ENCODE data around the gene SLC29A1.
A peak's percentile ranks its signal among the peaks of the same experiment; 100 is the strongest.
"Not testable (repeated sequence)": the region's sequence is repeated elsewhere in the genome, so short reads cannot be mapped to it uniquely, and the experiment has no call there.

SLC29A1 gene

DNA sequence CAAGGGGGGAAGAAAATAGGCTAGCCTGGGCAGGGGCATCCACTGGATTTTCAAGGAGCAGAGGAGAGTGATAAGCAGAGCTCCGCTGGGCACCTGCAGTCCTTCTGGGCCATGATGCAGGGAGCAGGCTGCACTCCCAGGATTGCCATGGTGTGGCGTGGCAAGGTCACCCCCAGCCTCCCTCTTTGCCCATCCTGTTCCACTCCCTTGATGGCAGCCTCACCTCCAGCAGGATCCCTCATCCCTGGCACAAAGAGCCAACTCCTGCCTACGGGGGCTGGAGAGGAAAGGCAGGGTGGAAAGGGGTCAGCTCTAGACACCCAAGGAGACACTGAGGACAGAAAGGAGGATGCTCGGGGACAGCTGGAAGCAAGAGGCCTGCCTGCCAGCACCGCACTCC lies 29.1 kb upstream of the SLC29A1 start:
- no peak for DNase-seq

- DNase-seq = not testable (repeated sequence)
These were observed 27.0 kb upstream of the SLC29A1 start for GRCh38 chr6:44196351-44196750.

DNA sequence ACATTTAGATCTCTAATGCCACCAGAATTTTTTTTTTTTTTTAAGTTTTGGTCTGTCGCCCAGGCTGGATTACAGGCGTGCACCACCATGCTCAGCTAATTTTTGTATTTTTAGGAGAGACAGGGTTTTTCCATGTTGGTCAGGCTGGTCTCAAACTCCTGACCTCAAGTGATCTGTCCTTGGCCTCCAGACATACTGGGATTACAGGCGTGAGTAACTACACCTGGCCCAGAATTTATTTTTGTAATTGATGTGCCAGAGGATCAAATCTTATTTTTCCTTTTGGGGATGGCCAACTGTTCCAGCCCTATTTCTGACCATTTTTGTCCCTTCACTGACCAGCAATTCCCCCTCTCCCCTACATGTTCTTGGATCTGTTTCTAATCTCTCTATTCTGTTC lies 24.7 kb upstream of the SLC29A1 start:
- DNase-seq = no peak

- DNase-seq = no peak
These were observed 23.5 kb upstream of the SLC29A1 start for GRCh38 chr6:44199883-44200282.

- DNase-seq = no peak
These were observed 22.2 kb upstream of the SLC29A1 start for GRCh38 chr6:44201200-44201599.

DNA sequence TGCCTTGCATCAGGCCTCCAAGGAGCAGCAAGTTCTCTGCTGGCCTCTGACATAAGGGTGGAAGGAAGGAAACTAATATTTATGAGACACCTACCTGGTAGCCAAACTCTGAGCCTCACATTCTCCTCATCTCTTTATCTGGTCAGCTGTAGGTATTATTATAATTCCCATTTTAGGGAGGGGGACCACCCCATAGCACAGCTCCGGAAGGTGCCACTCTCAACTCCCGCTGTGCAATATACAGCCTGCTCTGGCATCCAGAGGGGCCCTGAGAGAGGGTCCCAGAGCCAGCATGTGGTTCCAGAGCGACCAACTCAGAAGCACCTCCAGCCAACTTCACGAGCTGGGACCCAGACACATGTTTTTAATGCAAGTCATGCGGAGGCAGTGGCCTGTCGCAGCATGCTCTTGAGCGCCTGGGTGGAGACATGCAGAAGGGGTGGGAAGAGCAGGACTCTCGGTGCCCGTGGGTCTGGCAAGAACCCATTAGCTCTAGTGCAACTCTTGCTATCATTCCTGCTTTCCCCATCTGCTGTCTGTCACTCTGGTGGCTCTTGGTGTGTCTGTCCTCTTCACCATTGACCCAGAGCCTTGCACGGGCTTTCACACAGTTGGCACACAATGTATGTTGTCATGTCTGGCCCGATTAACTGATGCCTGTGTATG lies 21.6 kb upstream of the SLC29A1 start:
- no peak for DNase-seq

GRCh38 chr6:44202332-44202971 lies 20.9 kb upstream of the SLC29A1 start:
- DNase-seq = no peak

DNA sequence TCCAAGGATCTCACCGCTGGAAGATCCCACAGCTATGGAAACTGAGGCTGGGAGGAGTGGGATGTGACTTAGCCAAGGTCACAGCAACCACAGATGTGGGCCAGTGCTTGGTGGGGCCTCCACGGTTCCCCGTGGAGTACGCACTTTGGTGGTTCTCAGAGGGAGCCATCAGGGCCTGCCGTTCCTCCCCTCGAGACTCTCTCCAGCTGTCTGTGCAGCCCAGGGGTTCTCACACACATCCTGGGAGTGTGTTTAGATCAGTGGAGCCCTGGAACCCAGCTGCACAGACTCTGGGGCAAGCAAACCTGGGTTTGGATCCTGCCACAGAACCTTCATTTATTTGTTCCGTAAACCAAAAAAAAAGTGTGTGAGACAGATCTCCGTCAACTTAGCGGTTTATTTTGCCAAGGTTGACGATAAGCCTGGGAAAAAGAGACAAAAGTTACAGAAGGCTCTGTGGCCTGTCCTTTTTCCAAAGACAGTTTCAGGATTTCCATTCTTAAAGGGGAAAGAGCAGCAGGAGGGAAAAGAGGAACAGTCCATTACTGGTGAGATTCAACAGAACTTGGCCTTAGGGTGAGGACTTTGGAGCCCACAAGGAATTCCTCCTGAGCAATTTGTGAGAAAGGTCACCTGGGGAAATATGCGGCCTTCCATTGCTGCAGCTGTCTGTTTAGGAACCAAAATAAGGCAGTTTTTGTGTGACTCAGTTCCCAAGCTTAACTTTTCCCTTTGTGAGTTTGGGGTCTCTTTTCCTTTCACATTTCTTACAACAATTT lies 20.2 kb upstream of the SLC29A1 start:
- no peak for DNase-seq

DNA sequence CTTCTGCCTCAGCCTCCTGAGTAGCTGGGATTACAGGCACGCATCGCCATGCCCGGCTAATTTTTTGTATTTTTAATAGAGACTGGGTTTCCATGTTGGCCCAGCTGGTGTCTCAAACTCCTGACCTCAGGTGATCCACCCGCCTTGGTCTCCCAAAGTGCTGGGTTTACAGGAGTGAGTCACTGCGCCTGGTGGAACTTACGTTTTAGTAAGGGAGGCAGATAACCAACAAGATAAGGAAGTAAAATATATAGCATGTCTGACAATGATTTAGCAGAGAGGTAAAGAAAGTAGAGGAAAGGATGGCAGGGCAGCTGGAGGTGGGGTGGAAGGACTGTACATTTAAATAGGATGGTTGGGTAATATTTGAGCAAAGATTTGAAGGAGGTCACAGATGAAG lies 19.4 kb upstream of the SLC29A1 start:
- no peak for DNase-seq

- DNase-seq = no peak
These were observed 15.4 kb upstream of the SLC29A1 start for GRCh38 chr6:44207966-44208365.

DNA sequence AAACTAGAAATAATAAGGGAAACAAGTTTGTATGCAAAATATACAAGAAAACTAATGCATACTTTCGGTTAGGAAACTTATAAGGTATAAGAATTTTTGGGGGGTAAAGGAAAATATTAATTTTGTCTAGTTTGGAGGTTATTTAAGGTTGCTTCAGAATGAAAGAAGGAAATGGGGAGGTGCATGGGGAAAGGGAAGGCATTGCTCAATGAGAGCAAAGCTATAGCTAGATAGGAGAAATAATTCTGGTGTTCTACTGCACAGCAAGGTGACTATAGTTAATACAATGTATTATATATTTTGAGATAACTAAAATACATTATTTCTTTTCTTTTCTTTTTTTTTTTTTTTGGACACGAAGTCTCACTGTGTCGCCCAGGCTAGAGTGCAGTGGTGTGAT lies 12.1 kb upstream of the SLC29A1 start:
- no peak for DNase-seq

GRCh38 chr6:44214307-44214706 lies 9.1 kb upstream of the SLC29A1 start:
- no peak for DNase-seq

- no peak for DNase-seq
These were observed 6.6 kb upstream of the SLC29A1 start, which contains the start of gene MYMX for GRCh38 chr6:44216677-44217331. TSS of gene MYMX (plus strand) at chr6:44216926. CDS start at chr6:44217472, 546 bp downstream.

DNA sequence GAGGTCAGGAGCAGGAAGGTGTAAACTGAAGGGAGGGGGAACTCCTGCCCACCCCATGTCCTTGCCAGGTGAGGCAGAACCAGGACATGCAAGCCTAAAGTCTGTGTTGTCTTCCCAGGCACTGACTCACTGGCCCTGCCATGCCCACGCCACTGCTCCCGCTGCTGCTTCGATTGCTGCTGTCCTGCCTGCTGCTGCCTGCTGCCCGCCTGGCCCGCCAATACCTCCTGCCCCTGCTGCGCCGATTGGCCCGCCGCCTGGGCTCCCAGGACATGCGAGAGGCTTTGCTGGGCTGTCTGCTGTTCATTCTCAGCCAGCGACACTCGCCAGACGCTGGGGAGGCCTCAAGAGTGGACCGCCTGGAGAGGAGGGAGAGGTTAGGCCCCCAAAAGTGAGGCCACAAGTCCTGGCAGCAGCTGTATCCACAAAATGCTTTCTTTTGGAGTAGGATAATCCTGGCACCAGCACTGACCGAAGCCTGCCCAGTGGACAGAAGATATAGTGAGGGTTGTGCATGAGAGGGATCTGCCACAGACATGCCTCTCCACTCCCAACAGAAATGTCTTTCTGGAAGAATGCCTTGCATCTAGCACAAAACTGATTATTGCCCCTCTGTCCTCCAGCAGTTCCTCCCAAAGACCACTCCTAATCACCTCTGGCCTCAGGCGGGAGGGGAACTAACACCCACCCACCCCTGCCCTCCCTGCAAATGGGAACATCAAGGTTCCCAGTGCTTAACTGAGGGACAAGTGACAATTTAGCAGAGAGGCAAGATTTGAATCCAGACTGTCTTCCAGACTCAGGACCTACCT lies 5.9 kb upstream of the SLC29A1 start:
- no peak for DNase-seq

DNA sequence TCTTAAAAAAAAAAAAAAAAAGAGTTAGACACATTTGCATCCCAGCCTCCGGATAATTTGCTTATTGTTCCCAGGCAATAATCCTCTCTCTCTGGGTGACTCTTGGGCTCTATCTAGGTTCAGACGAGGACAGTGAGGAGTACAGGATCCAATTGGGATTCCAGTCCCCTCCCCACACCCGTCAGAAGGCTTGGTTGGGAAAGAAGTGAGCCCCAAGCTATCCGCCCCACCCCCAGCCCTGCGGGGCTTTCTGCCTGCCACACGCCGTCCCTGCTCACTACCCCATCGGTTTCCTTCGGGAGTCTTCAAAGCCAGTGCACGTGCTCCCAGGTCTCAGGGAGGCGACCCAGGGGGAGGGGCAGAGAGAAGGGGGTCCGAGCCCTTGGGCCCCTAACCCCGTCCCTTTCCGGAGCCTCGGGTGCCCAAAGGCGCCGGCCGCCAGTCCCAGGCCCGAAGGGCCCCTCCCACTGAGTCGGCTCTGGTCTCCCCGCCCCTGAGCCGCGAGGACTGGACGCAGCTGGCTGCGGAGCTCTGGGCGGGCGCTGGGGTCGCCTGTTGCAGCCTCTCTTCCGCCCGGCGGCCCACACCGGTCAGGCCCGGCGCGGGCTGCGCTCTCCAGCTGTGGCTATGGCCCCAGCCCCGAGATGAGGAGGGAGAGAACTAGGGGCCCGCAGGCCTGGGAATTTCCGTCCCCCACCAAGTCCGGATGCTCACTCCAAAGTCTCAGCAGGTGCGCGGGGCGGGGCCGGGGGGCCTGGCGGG lies 4.2 kb upstream of the SLC29A1 start:
- peak; percentile 52 for DNase-seq

- DNase-seq = no peak
These were observed 3.3 kb upstream of the SLC29A1 start for GRCh38 chr6:44219815-44220784.

GRCh38 chr6:44220913-44221290 lies 2.5 kb upstream of the SLC29A1 start:
- no peak for DNase-seq

DNA sequence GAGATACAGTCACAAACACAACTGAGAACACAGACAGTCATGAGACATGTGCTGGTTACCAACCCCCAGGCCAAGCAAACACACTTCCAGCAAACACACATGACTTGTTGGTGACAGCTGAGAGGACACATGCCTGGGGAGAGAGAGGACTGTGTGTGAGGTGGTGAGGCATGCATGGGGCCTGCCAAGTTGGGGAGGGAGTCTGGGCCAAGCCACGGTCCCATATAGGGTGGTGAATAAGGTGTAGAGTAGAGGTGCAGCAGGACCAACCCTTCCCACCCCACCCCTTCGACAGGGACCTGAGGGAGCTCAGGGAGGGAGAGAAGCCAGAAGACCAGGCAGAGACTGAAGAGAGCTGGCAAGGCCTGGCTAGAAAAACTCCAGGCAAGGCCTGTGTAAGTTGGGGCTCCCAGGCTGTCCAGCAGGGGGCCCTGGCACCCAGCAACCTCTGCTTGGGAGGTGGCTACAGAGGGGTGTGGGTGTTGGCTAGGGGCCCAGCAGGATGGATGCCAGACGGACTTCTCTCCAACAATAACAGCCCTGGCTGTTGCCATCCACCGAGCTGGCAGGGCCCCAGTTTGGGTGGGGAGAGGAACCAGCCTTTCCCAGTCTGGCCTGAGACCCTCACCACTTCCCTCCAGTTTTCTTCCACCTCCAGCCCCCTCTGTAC lies 2.0 kb upstream of the SLC29A1 start:
- DNase-seq = peak; percentile 85

GRCh38 chr6:44221961-44222335 lies 1.4 kb upstream of the SLC29A1 start:
- no peak for DNase-seq
